ENCODE data around the gene MED7.

MED7 gene

DNA sequence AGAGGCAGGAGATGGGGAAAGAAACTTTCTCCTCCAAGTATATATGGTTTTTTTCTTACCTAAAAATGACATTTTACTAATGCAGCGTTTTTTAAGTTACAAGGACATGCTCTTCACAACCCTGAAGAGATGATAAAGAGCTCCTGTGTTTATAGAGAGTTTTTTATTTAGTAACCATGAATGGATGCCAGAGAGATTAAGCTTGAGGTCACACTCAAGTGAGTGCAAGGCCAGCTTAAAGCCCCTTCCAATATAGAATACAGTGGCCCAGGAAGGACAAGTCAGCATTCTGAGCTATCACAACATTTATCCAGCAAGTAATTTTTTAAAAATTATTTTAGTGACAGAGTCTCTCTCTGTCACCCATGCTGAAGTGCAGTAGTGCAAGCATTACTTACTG, 27.2 kb downstream of the MED7 start:
- Histone ChIP-seq H3K9me3 (ENCODE audit: control insufficient read depth, low read length) (no peaks in the 10 kb centered on the region), H3K36me3 (ENCODE audit: control insufficient read depth, insufficient read depth, low read length) (no peaks in the 10 kb centered on the region), H3K9ac (ENCODE audit: low read length) (no peak overlapping the region), H3K27me3 (ENCODE audit: control insufficient read depth, insufficient read depth, low read length) (no peaks in the 10 kb centered on the region), H3K4me3 (ENCODE audit: low read length) (no peak overlapping the region), H3K4me1 (ENCODE audit: control insufficient read depth, insufficient read depth, low read length) (no peaks in the 10 kb centered on the region)

DNA sequence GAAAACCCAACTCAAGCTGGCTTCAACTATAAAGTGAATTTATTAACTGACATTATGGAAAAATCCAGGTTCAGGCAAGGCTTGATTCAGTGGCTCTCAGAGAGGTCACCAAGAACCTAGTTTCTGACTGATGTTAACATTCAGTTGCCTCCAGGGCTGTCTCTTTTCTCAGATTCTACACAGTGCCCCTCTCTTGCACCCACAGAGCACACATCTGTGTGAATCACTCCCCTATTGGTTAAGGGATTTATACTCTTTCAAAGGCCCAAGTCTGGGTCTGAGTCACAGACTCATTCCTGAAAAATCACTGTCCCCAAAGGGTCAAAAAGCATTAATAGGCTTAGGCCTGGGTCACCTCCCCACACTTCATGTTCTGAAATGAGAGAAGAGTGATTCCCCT, 27.7 kb downstream of the MED7 start:
- no peaks in the 10 kb centered on the region for H3K27me3 ChIP-seq (ENCODE audit: control insufficient read depth, insufficient read depth, low read length)
- H3K36me3 ChIP-seq (ENCODE audit: control insufficient read depth, insufficient read depth, low read length) = no peaks in the 10 kb centered on the region
- H3K9me3 ChIP-seq (ENCODE audit: control insufficient read depth, low read length) = no peaks in the 10 kb centered on the region
- no peaks in the 10 kb centered on the region for H3K4me1 ChIP-seq (ENCODE audit: control insufficient read depth, insufficient read depth, low read length)
- no peak overlapping the region for H3K9ac ChIP-seq (ENCODE audit: low read length)
- H3K4me3 ChIP-seq (ENCODE audit: low read length) = no peak overlapping the region

DNA sequence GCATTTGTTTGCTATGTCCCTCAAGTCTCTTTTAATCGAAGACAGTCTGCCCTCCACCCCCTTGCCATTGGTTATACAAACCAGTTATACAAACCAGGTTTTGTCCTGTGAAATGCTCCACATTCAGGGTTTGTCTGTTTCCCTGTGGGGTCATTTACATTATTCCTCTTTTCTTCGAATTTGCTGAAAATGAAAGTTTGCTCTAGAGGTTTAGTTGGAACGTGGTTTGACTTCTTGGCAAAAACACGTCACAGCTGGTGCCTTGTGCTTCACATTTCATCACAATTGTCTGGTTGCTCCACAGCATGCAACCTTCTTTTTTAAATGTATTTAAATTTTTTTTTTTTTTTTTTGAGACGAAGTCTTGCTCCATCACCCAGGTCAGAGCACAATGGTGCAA, 29.7 kb downstream of the MED7 start:
- Histone ChIP-seq H3K27me3 (ENCODE audit: control insufficient read depth, insufficient read depth, low read length) (no peaks in the 10 kb centered on the region), H3K36me3 (ENCODE audit: control insufficient read depth, insufficient read depth, low read length) (no peaks in the 10 kb centered on the region), H3K9me3 (ENCODE audit: control insufficient read depth, low read length) (no peaks in the 10 kb centered on the region), H3K4me1 (ENCODE audit: control insufficient read depth, insufficient read depth, low read length) (no peaks in the 10 kb centered on the region), H3K4me3 (ENCODE audit: low read length) (no peak overlapping the region), H3K9ac (ENCODE audit: low read length) (no peak overlapping the region)

DNA sequence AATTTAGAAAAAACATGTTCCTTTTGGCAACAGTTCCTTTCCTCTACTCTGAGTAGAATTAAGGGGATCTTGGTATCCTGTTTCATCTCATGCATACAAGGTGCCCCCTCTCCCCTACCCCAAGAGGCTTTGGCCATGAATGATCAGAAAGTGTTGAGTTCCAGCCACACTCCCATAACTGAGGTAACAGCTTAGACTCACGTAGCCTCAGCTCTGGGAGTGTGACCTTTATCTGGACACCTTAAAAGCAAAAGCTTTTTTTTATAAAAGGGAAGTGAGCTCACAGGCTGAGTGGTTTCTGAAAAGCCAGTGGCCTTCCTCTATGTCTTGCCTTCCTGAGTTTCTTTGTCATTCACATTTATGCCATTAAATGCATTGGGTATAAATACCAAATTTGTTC, 32.9 kb downstream of the MED7 start:
- no peak overlapping the region for H3K9ac ChIP-seq (ENCODE audit: low read length)
- H3K36me3 ChIP-seq (ENCODE audit: control insufficient read depth, insufficient read depth, low read length) = no peaks in the 10 kb centered on the region
- no peaks in the 10 kb centered on the region for H3K9me3 ChIP-seq (ENCODE audit: control insufficient read depth, low read length)
- H3K4me1 ChIP-seq (ENCODE audit: control insufficient read depth, insufficient read depth, low read length) = no peaks in the 10 kb centered on the region
- H3K27me3 ChIP-seq (ENCODE audit: control insufficient read depth, insufficient read depth, low read length) = no peaks in the 10 kb centered on the region
- H3K4me3 ChIP-seq (ENCODE audit: low read length) = no peak overlapping the region

DNA sequence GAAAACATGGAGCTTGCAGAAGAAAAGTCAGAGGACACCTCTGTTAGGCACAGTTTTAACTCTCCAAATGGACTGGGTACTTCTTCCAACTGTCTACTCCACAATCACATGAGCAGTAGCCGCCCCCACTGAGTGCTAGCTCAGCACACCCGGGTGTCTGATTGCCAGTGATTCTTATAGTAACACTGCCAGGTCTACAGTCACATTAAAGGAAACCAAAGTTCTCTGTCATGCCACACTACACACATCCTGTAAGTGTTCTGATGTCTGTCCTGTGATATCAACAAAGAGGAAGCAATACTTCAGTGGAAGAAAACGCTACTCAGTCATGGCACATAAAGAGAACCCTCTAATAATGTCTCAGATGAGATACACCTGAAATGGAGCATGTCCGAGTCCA, 33.7 kb downstream of the MED7 start, which contains the start of gene HAVCR2:
TSS of gene HAVCR2 (minus strand) at position 69 of the 400 bp plus-strand sequence. CDS start at position 8, 61 bp downstream.
- no peaks in the 10 kb centered on the region for H3K27me3 ChIP-seq (ENCODE audit: control insufficient read depth, insufficient read depth, low read length)
- no peaks in the 10 kb centered on the region for H3K36me3 ChIP-seq (ENCODE audit: control insufficient read depth, insufficient read depth, low read length)
- no peak within 1 kb of the TSS for H3K9ac ChIP-seq (ENCODE audit: low read length)
- no peaks in the 10 kb centered on the region for H3K9me3 ChIP-seq (ENCODE audit: control insufficient read depth, low read length)
- H3K4me3 ChIP-seq (ENCODE audit: low read length) = no peak within 1 kb of the TSS
- no peaks in the 10 kb centered on the region for H3K4me1 ChIP-seq (ENCODE audit: control insufficient read depth, insufficient read depth, low read length)

DNA sequence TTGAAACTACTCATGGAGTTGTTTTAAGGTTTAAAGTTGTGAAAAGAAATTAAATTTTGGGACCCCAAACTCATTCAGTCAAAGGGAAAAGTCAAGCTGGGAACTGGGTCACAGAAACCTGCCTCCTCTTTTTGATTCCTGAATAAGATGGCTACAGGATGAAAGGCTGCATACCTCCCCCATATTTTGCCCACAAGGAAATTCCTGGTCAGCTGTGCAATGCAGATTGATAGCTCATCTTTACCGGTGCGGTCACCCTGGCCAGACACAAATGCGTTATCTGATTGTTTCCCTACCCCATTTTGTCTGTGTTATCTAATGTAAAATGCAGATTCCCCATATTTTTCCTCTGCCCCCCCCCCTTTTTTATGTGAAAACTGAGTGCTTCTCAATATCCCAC, 35.2 kb downstream of the MED7 start:
- Histone ChIP-seq H3K9ac (ENCODE audit: low read length) (no peak overlapping the region), H3K4me3 (ENCODE audit: low read length) (no peak overlapping the region), H3K36me3 (ENCODE audit: control insufficient read depth, insufficient read depth, low read length) (no peaks in the 10 kb centered on the region), H3K27me3 (ENCODE audit: control insufficient read depth, insufficient read depth, low read length) (no peaks in the 10 kb centered on the region), H3K4me1 (ENCODE audit: control insufficient read depth, insufficient read depth, low read length) (no peaks in the 10 kb centered on the region), H3K9me3 (ENCODE audit: control insufficient read depth, low read length) (no peaks in the 10 kb centered on the region)

DNA sequence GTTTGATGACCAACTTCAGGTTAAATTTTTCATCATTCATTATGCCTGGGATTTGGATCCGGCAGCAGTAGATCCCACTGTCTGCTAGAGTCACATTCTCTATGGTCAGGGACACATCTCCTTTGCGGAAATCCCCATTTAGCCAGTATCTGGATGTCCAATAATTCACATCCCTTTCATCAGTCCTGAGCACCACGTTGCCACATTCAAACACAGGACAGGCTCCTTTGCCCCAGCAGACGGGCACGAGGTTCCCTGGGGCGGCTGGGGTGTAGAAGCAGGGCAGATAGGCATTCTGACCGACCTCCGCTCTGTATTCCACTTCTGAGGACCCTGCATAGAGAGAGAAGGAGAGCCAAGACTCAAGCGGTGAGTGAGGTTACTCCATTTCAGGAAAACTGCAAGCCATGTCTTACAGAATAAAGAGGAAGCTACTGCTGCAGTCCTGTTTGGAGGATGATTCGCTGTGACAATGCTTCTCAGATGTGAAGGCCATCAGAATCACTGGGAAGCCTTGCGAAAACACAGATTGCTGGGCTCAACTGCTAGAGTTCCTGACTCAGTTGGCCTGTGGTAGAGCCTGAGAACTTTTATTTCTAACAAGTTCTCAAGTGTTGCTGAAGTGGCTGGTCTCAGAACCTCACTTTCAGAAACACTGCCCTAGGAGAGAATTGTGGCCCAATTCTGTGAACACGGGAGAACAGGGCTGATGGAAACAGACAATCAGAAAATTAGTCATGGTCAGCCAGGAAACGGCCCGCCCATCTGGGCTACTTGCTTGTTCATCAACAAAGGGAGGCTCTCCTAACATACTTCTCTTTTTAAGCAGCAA, 35.8 kb downstream of the MED7 start:
- no peaks in the 10 kb centered on the region for H3K27me3 ChIP-seq (ENCODE audit: control insufficient read depth, insufficient read depth, low read length)
- H3K4me3 ChIP-seq (ENCODE audit: low read length) = no peak overlapping the region
- no peaks in the 10 kb centered on the region for H3K9me3 ChIP-seq (ENCODE audit: control insufficient read depth, low read length)
- H3K36me3 ChIP-seq (ENCODE audit: control insufficient read depth, insufficient read depth, low read length) = no peaks in the 10 kb centered on the region
- H3K9ac ChIP-seq (ENCODE audit: low read length) = no peak overlapping the region
- no peaks in the 10 kb centered on the region for H3K4me1 ChIP-seq (ENCODE audit: control insufficient read depth, insufficient read depth, low read length)

DNA sequence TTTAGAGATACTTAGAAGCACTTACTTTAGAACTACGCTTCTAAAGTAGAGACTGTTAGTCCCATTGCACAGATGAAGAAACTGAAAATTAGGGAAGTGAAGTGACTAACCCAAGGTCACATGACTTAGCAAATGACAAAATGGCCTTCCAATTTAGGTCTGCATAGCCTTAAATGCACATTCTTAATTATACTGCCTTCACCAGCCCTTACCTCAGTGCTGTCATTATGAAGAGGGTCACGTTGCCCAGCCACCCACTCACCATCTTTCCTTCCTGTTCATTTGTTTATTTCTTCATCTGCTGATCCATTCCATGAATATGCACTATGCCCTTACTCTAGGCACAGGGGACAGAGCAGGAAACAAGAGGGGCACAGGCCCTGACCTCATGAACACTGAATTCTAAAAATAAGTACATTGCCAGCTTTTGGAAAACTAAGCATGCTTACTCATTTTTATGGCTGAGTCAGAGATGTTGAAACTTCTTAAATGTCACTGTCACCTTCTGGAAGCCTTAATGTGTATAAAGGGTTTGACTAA, 42.5 kb downstream of the MED7 start:
- no peaks in the 10 kb centered on the region for H3K36me3 ChIP-seq (ENCODE audit: control insufficient read depth, insufficient read depth, low read length)
- H3K9ac ChIP-seq (ENCODE audit: low read length) = no peak overlapping the region
- no peaks in the 10 kb centered on the region for H3K4me1 ChIP-seq (ENCODE audit: control insufficient read depth, insufficient read depth, low read length)
- H3K9me3 ChIP-seq (ENCODE audit: control insufficient read depth, low read length) = no peaks in the 10 kb centered on the region
- no peak overlapping the region for H3K4me3 ChIP-seq (ENCODE audit: low read length)
- no peaks in the 10 kb centered on the region for H3K27me3 ChIP-seq (ENCODE audit: control insufficient read depth, insufficient read depth, low read length)

DNA sequence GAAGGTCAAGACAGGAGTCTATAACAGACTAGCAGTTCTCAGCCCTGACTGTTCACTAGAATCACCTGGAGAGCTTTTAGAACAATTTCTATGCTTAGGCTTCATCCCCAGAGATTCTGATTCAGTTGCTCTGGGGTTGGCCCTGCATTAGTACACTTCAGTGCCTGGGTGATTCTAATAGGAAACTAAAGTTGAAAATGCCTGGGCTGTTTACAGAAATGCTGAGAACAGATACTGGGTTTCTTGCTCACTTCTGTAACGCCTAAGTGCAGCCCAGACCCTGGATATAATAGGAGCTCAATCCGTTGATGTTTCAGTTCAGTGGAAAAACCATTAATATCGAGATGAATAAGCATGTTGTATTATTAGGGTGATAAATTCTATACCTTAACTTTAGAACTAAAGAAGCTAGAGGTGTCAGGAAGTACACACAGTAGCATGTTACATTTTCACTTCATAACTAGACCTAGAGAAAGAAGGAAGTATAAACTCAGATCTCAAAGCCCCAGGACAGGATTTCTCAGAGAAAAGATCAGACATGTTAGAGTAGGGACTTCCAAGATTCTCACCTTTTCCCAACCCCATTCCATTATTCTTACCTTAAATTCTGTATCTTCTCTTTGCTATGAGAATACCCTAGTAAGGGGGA, 54.2 kb downstream of the MED7 start:
- Histone ChIP-seq H3K4me1 (ENCODE audit: control insufficient read depth, insufficient read depth, low read length) (no peaks in the 10 kb centered on the region), H3K9ac (ENCODE audit: low read length) (no peak overlapping the region), H3K36me3 (ENCODE audit: control insufficient read depth, insufficient read depth, low read length) (no peaks in the 10 kb centered on the region), H3K9me3 (ENCODE audit: control insufficient read depth, low read length) (no peaks in the 10 kb centered on the region), H3K4me3 (ENCODE audit: low read length) (no peak overlapping the region), H3K27me3 (ENCODE audit: control insufficient read depth, insufficient read depth, low read length) (no peaks in the 10 kb centered on the region)
